CD4-positive, alpha-beta memory T cell (primary cell): ENCODE measurements around the gene MLXIPL. TPM values are rescaled to one million over a fixed set of nuclear protein-coding genes. Genes with fewer than 3 reads are reported as not detected.
"Not testable (repeated sequence)": the region's sequence is repeated elsewhere in the genome, so short reads cannot be mapped to it uniquely, and the experiment has no call there.

Experiments
- CTCF ChIA-PET: fragments of 350-600 bp; sonication (Branson Sonifier 250); formaldehyde crosslinking; loops from one replicate; lab custom pipeline; 2021; ENCODE audit warnings: inconsistent platforms; ENCODE audit not compliant: partially characterized antibody; lab: Charles Lee
- POLR2A ChIA-PET: fragments of 350-600 bp; sonication (Branson Sonifier 250); formaldehyde crosslinking; loops from one replicate; lab custom pipeline; 2021; ENCODE audit not compliant: partially characterized antibody; lab: Charles Lee
- DNase-seq, 5 donors: peaks; one replicate each; pipeline versions ENCODE4 v3.0.0 to v3.0.0-alpha.2; 2020 to 2022; ENCODE audit warnings: mixed read lengths in 1 of 5
- H3K27ac ChIP-seq: one replicate; pipeline ENCODE4 v1.7.0; 2013; ENCODE audit warnings: low read depth, low read length
- H3K27me3 ChIP-seq: 2 replicates; pipeline ENCODE4 v1.7.0; 2013; ENCODE audit warnings: mild to moderate bottlenecking, low read length, moderate library complexity; ENCODE audit not compliant: insufficient read depth
- H3K36me3 ChIP-seq: 2 replicates; pipeline ENCODE4 v1.7.0; 2013; ENCODE audit warnings: mild to moderate bottlenecking, low read length, moderate library complexity; ENCODE audit not compliant: insufficient read depth
- H3K4me1 ChIP-seq: 2 replicates; pipeline ENCODE4 v1.7.0; 2013; ENCODE audit warnings: mild to moderate bottlenecking, low read length, moderate library complexity; ENCODE audit not compliant: insufficient read depth
- H3K4me3 ChIP-seq, 2 donors: one replicate each; pipeline ENCODE4 v1.7.0; 2013; ENCODE audit warnings: low read length in 2 of 2, mild to moderate bottlenecking in 1 of 2
- H3K9me3 ChIP-seq, 2 donors: one replicate each; pipeline ENCODE4 v1.7.0; 2013; ENCODE audit warnings: low read length in 2 of 2, control low read depth in 1 of 2; ENCODE audit not compliant: control insufficient read depth in 1 of 2
- H3K27ac Mint-ChIP-seq, 7 donors: one replicate each; pipeline ENCODE4 v1.8.0; 2020 to 2021; ENCODE audit warnings: mixed read lengths in 7 of 7, mild to moderate bottlenecking in 6 of 7, inconsistent platforms in 3 of 7, moderate library complexity in 3 of 7
- H3K27me3 Mint-ChIP-seq, 2 donors: one replicate each; pipeline ENCODE4 v1.8.0; 2020 to 2021; ENCODE audit warnings: mixed read lengths in 2 of 2
- H3K36me3 Mint-ChIP-seq, 2 donors: one replicate each; pipeline ENCODE4 v1.8.0; 2020 to 2021; ENCODE audit warnings: mixed read lengths in 2 of 2, inconsistent platforms in 1 of 2, mild to moderate bottlenecking in 1 of 2
- H3K4me1 Mint-ChIP-seq, 4 donors: one replicate each; pipeline ENCODE4 v1.8.0; 2020 to 2021; ENCODE audit warnings: mixed read lengths in 4 of 4, mild to moderate bottlenecking in 1 of 4
- H3K4me3 Mint-ChIP-seq, 8 donors: one replicate each; pipeline ENCODE4 v1.8.0; 2020 to 2021; ENCODE audit warnings: mixed read lengths in 8 of 8, mild to moderate bottlenecking in 7 of 8, moderate library complexity in 6 of 8, inconsistent platforms in 3 of 8
- H3K9me3 Mint-ChIP-seq, 8 donors: one replicate each; pipeline ENCODE4 v1.8.0; 2020 to 2021; ENCODE audit warnings: mixed read lengths in 8 of 8, mild to moderate bottlenecking in 5 of 8, inconsistent platforms in 3 of 8, moderate library complexity in 1 of 8
- intact Hi-C: fragments of 100-400 bp; cut with micrococcal nuclease; formaldehyde crosslinking; loops from one replicate; pipeline ENCODE4 v1.15.1; 2023
- polyA plus RNA-seq, 2 donors: library from polyadenylated mRNA; unstranded; fragments of 300-500 nt; fragmentation: Illumina TruSeq; gene quantifications; one replicate each; pipeline ENCODE4 v1.2.3, GENCODE V29; 2021
- total RNA-seq, 2 experiments: library from RNA; stranded (reverse); gene quantifications; one replicate each; pipeline ENCODE4 v1.2.3, GENCODE V29; 2021

MLXIPL gene
- total and polyA plus RNA-seq, 4 experiments from 2014 or later, result not detected

- H3K4me1 Mint-ChIP-seq, result peaks cover 0 to 1% (median 0%) of the 10 kb centered on the region in 4 donors
- POLR2A ChIA-PET, result no interaction called here
- Histone ChIP-seq H3K4me3 (no peak overlapping the region), H3K36me3 (no peaks in the 10 kb centered on the region), H3K9me3 (no peaks in the 10 kb centered on the region), H3K4me1 (no peaks in the 10 kb centered on the region), H3K27me3 (no peaks in the 10 kb centered on the region), H3K27ac (no peak overlapping the region)
- DNase-seq, result no peak
- CTCF ChIA-PET, result interaction anchor here (0.6 to 1.2 kb wide), 4 partner anchors 8 to 126 kb away, joined by 3 read pairs; partner anchors contain the start of gene ABHD11
- no peak overlapping the region for H3K4me3 Mint-ChIP-seq
- no peaks in the 10 kb centered on the region for H3K36me3 Mint-ChIP-seq
- H3K27me3 Mint-ChIP-seq, result peaks cover 14 to 19% of the 10 kb centered on the region in 2 donors
- H3K27ac Mint-ChIP-seq, result no peak overlapping the region
- intact Hi-C loops, result no loop called here
- H3K9me3 Mint-ChIP-seq, result no peaks in the 10 kb centered on the region
Measured at GRCh38 chr7:73612598-73613269, 11.6 kb downstream of the MLXIPL start.

- Histone ChIP-seq H3K27me3 (no peaks in the 10 kb centered on the region), H3K27ac (no peak overlapping the region), H3K36me3 (no peaks in the 10 kb centered on the region), H3K4me1 (peaks cover 6% of the 10 kb centered on the region), H3K9me3 (no peaks in the 10 kb centered on the region), H3K4me3 (no peak overlapping the region)
- no peak overlapping the region for H3K27ac Mint-ChIP-seq
- peaks cover 0 to 1% (median 0%) of the 10 kb centered on the region in 4 donors for H3K4me1 Mint-ChIP-seq
- H3K4me3 Mint-ChIP-seq, result no peak overlapping the region
- no peaks in the 10 kb centered on the region for H3K36me3 Mint-ChIP-seq
- no peak for DNase-seq
- intact Hi-C loops, result no loop called here
- POLR2A ChIA-PET, result no interaction called here
- peaks cover 14 to 23% of the 10 kb centered on the region in 2 donors for H3K27me3 Mint-ChIP-seq
- H3K9me3 Mint-ChIP-seq, result no peaks in the 10 kb centered on the region
- CTCF ChIA-PET, result interaction anchor here (0.6 to 7.5 kb wide), 2 partner anchors 45 to 113 kb away, joined by 3 to 111 read pairs; no protein-coding TSS in a partner anchor
Measured at GRCh38 chr7:73611017-73611555, 13.2 kb downstream of the MLXIPL start.

GRCh38 chr7:73610105-73610504 lies 14.2 kb downstream of the MLXIPL start:
- Mint-ChIP-seq H3K27ac (no peak overlapping the region), H3K9me3 (no peaks in the 10 kb centered on the region), H3K36me3 (no peaks in the 10 kb centered on the region), H3K4me3 (no peak overlapping the region), H3K27me3 (peaks cover 11 to 21% of the 10 kb centered on the region in 2 donors), H3K4me1 (peaks cover 0 to 1% (median 0%) of the 10 kb centered on the region in 4 donors)
- ChIA-PET POLR2A (no interaction called here), CTCF (interaction anchor here (0.9 to 9.7 kb wide), 4 partner anchors 60 to 126 kb away, joined by 4 to 142 read pairs (median 58); partner anchors contain the start of gene ABHD11)
- no peak overlapping the region for H3K4me3 ChIP-seq
- no peak overlapping the region for H3K27ac ChIP-seq
- H3K36me3 ChIP-seq, result no peaks in the 10 kb centered on the region
- H3K27me3 ChIP-seq, result no peaks in the 10 kb centered on the region
- intact Hi-C loops, result no loop called here
- no peak for DNase-seq
- H3K9me3 ChIP-seq, result no peaks in the 10 kb centered on the region
- peaks cover 6% of the 10 kb centered on the region for H3K4me1 ChIP-seq

- not testable (repeated sequence) for H3K4me3 ChIP-seq, H3K9me3 Mint-ChIP-seq, H3K27me3 ChIP-seq, H3K27ac Mint-ChIP-seq, H3K4me1 Mint-ChIP-seq, H3K4me3 Mint-ChIP-seq, H3K36me3 ChIP-seq, H3K36me3 Mint-ChIP-seq, H3K4me1 ChIP-seq, H3K9me3 ChIP-seq, DNase-seq, H3K27ac ChIP-seq
- intact Hi-C loops, result loop anchor here (1.0 to 2.0 kb wide), 2 partner anchors 60 to 127 kb away; partner anchors contain the start of gene VPS37D
- ChIA-PET POLR2A (interaction anchor here (1.1 to 2.0 kb wide), 3 partner anchors 29 to 127 kb away, joined by 3 to 9 read pairs (median 9); partner anchors contain the start of gene TBL2), CTCF (interaction anchor here (0.7 to 9.7 kb wide), 27 partner anchors 9 to 249 kb away, joined by 3 to 142 read pairs (median 7); partner anchors contain the start of gene ABHD11)
- H3K27me3 Mint-ChIP-seq, result peaks cover under 1 to 14% of the 10 kb centered on the region in 2 donors
Measured at GRCh38 chr7:73607692-73607983, 16.7 kb downstream of the MLXIPL start.

- peak overlapping the region in 1 of 7 donors; percentile 19 for H3K27ac Mint-ChIP-seq
- H3K4me3 ChIP-seq, result no peak overlapping the region
- ChIA-PET POLR2A (interaction anchor here (1.0 to 2.0 kb wide), 4 partner anchors 29 to 132 kb away, joined by 3 to 9 read pairs (median 7); partner anchors contain the start of genes ABHD11 and TBL2), CTCF (interaction anchor here (0.6 to 9.7 kb wide), 32 partner anchors 8 to 250 kb away, joined by 3 to 142 read pairs (median 6); partner anchors contain the start of genes ABHD11 and MLXIPL)
- peaks cover 0 to 14% of the 10 kb centered on the region in 2 donors for H3K27me3 Mint-ChIP-seq
- no peaks in the 10 kb centered on the region for H3K9me3 ChIP-seq
- intact Hi-C loops, result loop anchor here (1.0 to 2.0 kb wide), 2 partner anchors 60 to 128 kb away; partner anchors contain the start of gene VPS37D
- no peaks in the 10 kb centered on the region for H3K9me3 Mint-ChIP-seq
- no peaks in the 10 kb centered on the region for H3K4me1 Mint-ChIP-seq
- peak; percentile 56 to 62 (median 59) for DNase-seq
- H3K36me3 ChIP-seq, result no peaks in the 10 kb centered on the region
- no peaks in the 10 kb centered on the region for H3K27me3 ChIP-seq
- H3K4me3 Mint-ChIP-seq, result no peak overlapping the region
- H3K4me1 ChIP-seq, result peaks cover 6% of the 10 kb centered on the region
- H3K27ac ChIP-seq, result no peak overlapping the region
- no peaks in the 10 kb centered on the region for H3K36me3 Mint-ChIP-seq
Measured at GRCh38 chr7:73606801-73607691, 17.3 kb downstream of the MLXIPL start.

DNA sequence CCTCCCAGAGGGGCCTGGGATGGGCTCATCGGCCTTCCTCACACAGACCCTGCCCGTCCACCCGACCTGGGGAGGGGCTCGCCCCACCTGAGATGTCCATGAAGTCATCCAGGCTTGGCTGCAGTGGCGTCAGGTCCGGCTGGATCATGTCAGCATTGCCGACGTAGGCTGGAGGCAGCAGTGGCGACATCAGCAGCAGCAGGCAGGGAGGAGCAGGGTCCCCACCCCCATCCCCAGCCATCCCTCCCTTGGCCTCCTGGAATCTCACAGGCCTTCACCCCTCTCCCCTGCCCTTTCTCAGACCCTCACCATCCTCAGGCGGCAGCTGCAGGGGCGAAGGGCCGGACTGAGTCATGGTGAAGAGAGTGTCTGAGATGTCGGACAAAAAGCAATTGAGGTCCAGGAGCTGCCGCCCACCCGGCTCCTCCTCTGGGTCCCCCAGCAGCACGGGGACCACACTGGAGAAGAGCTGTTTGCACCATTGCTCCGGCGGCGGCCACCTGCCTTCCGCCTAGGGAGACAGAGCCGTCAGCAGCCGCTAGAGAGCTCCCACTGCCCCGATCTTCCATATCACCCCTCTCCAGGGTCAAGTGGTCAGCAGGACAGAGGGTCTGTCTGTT lies 18.6 kb downstream of the MLXIPL start:
- Mint-ChIP-seq H3K4me1 (no peaks in the 10 kb centered on the region), H3K27ac (no peak overlapping the region), H3K27me3 (peaks cover 0 to 14% of the 10 kb centered on the region in 2 donors), H3K4me3 (no peak overlapping the region), H3K36me3 (no peaks in the 10 kb centered on the region), H3K9me3 (no peaks in the 10 kb centered on the region)
- H3K27me3 ChIP-seq, result no peaks in the 10 kb centered on the region
- POLR2A ChIA-PET, result interaction anchor here (1.0 kb wide), 1 partner anchor 62 kb away, joined by 3 read pairs; the partner anchor contains the start of gene VPS37D
- no peaks in the 10 kb centered on the region for H3K9me3 ChIP-seq
- no peak overlapping the region for H3K4me3 ChIP-seq
- H3K4me1 ChIP-seq, result peaks cover 6% of the 10 kb centered on the region
- intact Hi-C loops, result loop anchor here (2.0 kb wide), 1 partner anchor 129 kb away; no protein-coding TSS in a partner anchor
- CTCF ChIA-PET, result interaction anchor here (1.5 to 9.7 kb wide), 15 partner anchors 10 to 249 kb away, joined by 3 to 142 read pairs (median 14); partner anchors contain the start of gene ABHD11
- no peak overlapping the region for H3K27ac ChIP-seq
- H3K36me3 ChIP-seq, result no peaks in the 10 kb centered on the region
- no peak for DNase-seq
